HG03097 (cell line): ENCODE measurements around the gene SYNC.
"Not testable (repeated sequence)": the region's sequence is repeated elsewhere in the genome, so short reads cannot be mapped to it uniquely, and the experiment has no call there.

ENCODE experiments used
- ATAC-seq: cut with Tn5 transposase; IDR thresholded peaks from one replicate; pipeline ENCODE4 v1.9.1; 2021; ENCODE audit not compliant: unreplicated experiment, low FRiP score

SYNC gene

GRCh38 chr1:32724678-32725614, 22.4 kb upstream of the SYNC start:
- ATAC-seq = no peak

GRCh38 chr1:32719681-32720275, 17.2 kb upstream of the SYNC start:
- ATAC-seq = no peak

GRCh38 chr1:32718527-32718926, 16.0 kb upstream of the SYNC start:
- no peak for ATAC-seq

- ATAC-seq = no peak
Observed at GRCh38 chr1:32718036-32718435, 15.5 kb upstream of the SYNC start.

- ATAC-seq = no peak
Observed at GRCh38 chr1:32717503-32717902, 14.9 kb upstream of the SYNC start.

GRCh38 chr1:32716312-32717148, 14.0 kb upstream of the SYNC start:
- no peak for ATAC-seq

GRCh38 chr1:32715901-32716311, 13.3 kb upstream of the SYNC start:
- no peak for ATAC-seq

- ATAC-seq = no peak
Observed at GRCh38 chr1:32714277-32714676, 11.7 kb upstream of the SYNC start.

GRCh38 chr1:32713081-32713480, 10.5 kb upstream of the SYNC start:
- no peak for ATAC-seq

GRCh38 chr1:32711221-32711620, 8.7 kb upstream of the SYNC start:
- ATAC-seq = not testable (repeated sequence)

- no peak for ATAC-seq
Observed at GRCh38 chr1:32709476-32709875, 6.9 kb upstream of the SYNC start.

- no peak for ATAC-seq
Observed at GRCh38 chr1:32709075-32709474, 6.5 kb upstream of the SYNC start.

GRCh38 chr1:32706491-32706890, 3.9 kb upstream of the SYNC start:
- no peak for ATAC-seq

GRCh38 chr1:32705516-32705915, 2.9 kb upstream of the SYNC start:
- ATAC-seq = no peak

GRCh38 chr1:32703479-32704291, 1.1 kb upstream of the SYNC start:
- no peak for ATAC-seq

GRCh38 chr1:32701951-32702598, 495 bp downstream of the SYNC start:
- ATAC-seq = no peak

GRCh38 chr1:32701421-32701911, 1.1 kb downstream of the SYNC start:
- no peak for ATAC-seq

GRCh38 chr1:32696996-32697395, 5.6 kb downstream of the SYNC start:
- not testable (repeated sequence) for ATAC-seq

- no peak for ATAC-seq
Observed at GRCh38 chr1:32696041-32696440, 6.5 kb downstream of the SYNC start.
